ENCODE data around the gene TCERG1L.

The TCERG1L gene

DNA sequence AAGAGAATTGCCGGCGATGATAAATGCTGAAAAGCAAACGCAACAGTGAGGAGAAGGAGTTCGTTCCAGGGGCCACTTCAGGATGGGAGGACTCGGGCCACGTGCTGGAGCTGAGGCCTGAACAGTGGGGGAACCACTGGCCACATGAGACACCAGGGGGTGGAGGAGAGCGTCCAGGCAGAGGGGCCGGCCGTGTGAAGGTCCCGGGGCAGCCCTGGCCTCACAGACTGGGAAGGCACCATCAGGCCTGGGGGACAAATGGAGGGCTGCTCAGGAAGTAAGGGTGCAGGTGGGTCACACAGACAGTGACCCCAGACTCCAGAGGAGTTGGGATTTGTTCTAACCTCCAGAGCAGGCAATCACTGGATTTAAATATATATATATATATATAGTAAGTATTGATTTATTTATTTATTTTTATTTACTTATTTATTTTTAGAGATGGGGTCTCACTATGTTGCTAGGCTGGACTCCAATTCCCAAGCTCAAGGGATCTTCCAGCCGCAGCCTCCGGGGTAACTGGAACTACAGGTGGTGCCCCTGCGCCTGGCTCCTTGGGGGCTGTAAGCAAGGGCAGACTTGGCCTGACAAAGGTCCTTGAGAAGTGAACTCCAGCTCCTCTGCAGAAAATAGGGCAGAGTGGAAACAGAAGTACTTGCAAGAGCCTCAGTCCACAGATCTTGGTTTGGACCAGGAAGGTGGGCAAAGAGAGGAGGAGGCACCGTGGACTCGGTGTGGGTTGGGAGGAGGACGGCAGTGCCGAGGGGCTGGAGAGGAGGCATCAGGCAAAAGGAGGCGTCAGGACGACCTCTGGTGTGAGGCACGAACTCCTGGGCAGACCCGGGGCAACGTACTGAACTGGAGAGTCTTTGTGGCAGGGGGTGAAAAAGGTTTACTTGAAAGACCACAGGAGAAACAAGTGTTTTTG lies 57.3 kb downstream of the TCERG1L start:
- WGBS = 87% methylated on average over 21 of the region's 22 CpGs
- no peak for DNase-seq
- no peak overlapping the region for H2BK5ac ChIP-seq (ENCODE audit: low read depth, low read length, poor library complexity, severe bottlenecking)
- H3K4me2 ChIP-seq (ENCODE audit: low read length, poor library complexity, severe bottlenecking) = no peak overlapping the region
- H3K36me3 ChIP-seq (ENCODE audit: control insufficient read depth in 1 of 2, insufficient read depth in 2 of 2, low read depth in 1 of 2, low read length in 2 of 2) = no peaks in the 10 kb centered on the region
- H3K79me1 ChIP-seq (replicated peaks; ENCODE audit: low read length, poor library complexity, severe bottlenecking) = no peaks in the 10 kb centered on the region
- no peak overlapping the region for H2BK15ac ChIP-seq (ENCODE audit: low read depth, poor library complexity, severe bottlenecking)
- H3K9me3 ChIP-seq (ENCODE audit: control insufficient read depth, low read length) = no peaks in the 10 kb centered on the region
- H3K18ac ChIP-seq (ENCODE audit: low read depth in 1 of 2, low read length in 2 of 2) = no peak overlapping the region
- no peak overlapping the region for H3K23ac ChIP-seq (ENCODE audit: low read length in 2 of 2)
- no peak overlapping the region for H4K8ac ChIP-seq (ENCODE audit: low read length)
- no peak overlapping the region for H2BK120ac ChIP-seq (ENCODE audit: low read depth, low read length)
- no peak overlapping the region for H3K4me3 ChIP-seq (ENCODE audit: insufficient read depth in 1 of 2, low read depth in 1 of 2, low read length in 2 of 2)
- H3K9ac ChIP-seq (ENCODE audit: low read length) = no peak overlapping the region
- H3K14ac ChIP-seq (ENCODE audit: low read length in 2 of 2) = no peak overlapping the region
- peaks cover 0 to 6% of the 10 kb centered on the region in 2 experiments for H3K27me3 ChIP-seq (ENCODE audit: control insufficient read depth in 1 of 2, insufficient read depth in 1 of 2, low read length in 2 of 2)
- H3K4me1 ChIP-seq (ENCODE audit: control insufficient read depth, insufficient read depth, low read depth, low read length) = no peaks in the 10 kb centered on the region
- no peak overlapping the region for H2AK5ac ChIP-seq (ENCODE audit: low read length, severe bottlenecking)
- no peak overlapping the region for H3K4ac ChIP-seq (ENCODE audit: low read depth in 1 of 2, low read length in 2 of 2)
- no peak overlapping the region for H2AFZ ChIP-seq (ENCODE audit: low read depth, low read length)
- no peak overlapping the region for H2BK12ac ChIP-seq (ENCODE audit: low read length in 2 of 2)
- no peak overlapping the region for H3K27ac ChIP-seq (ENCODE audit: low read length, poor library complexity, severe bottlenecking)
- H4K91ac ChIP-seq (ENCODE audit: low read length) = no peak overlapping the region

DNA sequence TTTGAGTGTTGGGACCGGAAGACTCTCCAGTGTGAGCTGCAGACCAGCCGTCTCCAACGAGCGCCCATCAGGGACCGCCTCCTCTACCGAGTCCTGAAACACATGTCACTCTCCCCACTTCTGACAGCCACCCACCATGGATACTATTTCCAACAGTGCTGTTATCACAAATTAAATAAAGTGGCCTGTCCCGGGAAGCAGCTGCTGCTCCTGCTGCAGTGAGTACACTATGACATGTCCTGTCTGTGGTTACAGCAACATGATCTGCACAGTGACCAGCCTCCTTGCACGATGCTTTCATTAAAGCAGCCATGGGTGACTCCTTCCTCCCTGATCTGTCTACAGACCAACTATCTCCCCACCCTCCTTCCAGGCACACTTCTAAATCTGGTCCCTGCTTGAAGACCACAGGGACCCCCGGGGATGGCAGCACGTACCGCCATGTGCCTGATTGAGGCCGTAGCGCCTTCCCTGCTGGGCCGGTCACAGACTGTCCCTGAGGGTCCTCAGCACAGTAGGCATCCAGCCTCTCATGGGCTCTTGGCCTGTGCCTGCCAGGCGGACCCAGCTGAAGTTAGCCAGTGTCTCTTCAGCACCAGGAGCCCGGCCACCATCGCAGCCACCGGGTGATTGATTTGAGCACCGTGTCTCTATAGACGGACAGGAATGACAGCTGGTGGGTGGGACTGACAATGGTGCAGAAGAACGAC lies 58.8 kb downstream of the TCERG1L start:
- no peaks in the 10 kb centered on the region for H3K4me1 ChIP-seq (ENCODE audit: control insufficient read depth, insufficient read depth, low read depth, low read length)
- no peaks in the 10 kb centered on the region for H3K36me3 ChIP-seq (ENCODE audit: control insufficient read depth in 1 of 2, insufficient read depth in 2 of 2, low read depth in 1 of 2, low read length in 2 of 2)
- no peak overlapping the region for H2BK12ac ChIP-seq (ENCODE audit: low read length in 2 of 2)
- no peak overlapping the region for H2BK120ac ChIP-seq (ENCODE audit: low read depth, low read length)
- no peak overlapping the region for H3K27ac ChIP-seq (ENCODE audit: low read length, poor library complexity, severe bottlenecking)
- H3K4ac ChIP-seq (ENCODE audit: low read depth in 1 of 2, low read length in 2 of 2) = no peak overlapping the region
- no peak overlapping the region for H3K18ac ChIP-seq (ENCODE audit: low read depth in 1 of 2, low read length in 2 of 2)
- no peak overlapping the region for H2BK15ac ChIP-seq (ENCODE audit: low read depth, poor library complexity, severe bottlenecking)
- H3K4me3 ChIP-seq (ENCODE audit: insufficient read depth in 1 of 2, low read depth in 1 of 2, low read length in 2 of 2) = no peak overlapping the region
- no peak overlapping the region for H3K23ac ChIP-seq (ENCODE audit: low read length in 2 of 2)
- H2AFZ ChIP-seq (ENCODE audit: low read depth, low read length) = no peak overlapping the region
- no peaks in the 10 kb centered on the region for H3K9me3 ChIP-seq (ENCODE audit: control insufficient read depth, low read length)
- H3K79me1 ChIP-seq (replicated peaks; ENCODE audit: low read length, poor library complexity, severe bottlenecking) = no peaks in the 10 kb centered on the region
- peaks cover 0 to 6% of the 10 kb centered on the region in 2 experiments for H3K27me3 ChIP-seq (ENCODE audit: control insufficient read depth in 1 of 2, insufficient read depth in 1 of 2, low read length in 2 of 2)
- H3K9ac ChIP-seq (ENCODE audit: low read length) = no peak overlapping the region
- no peak overlapping the region for H4K91ac ChIP-seq (ENCODE audit: low read length)
- DNase-seq = no peak
- no peak overlapping the region for H4K8ac ChIP-seq (ENCODE audit: low read length)
- no peak overlapping the region for H2AK5ac ChIP-seq (ENCODE audit: low read length, severe bottlenecking)
- no peak overlapping the region for H3K14ac ChIP-seq (ENCODE audit: low read length in 2 of 2)
- no peak overlapping the region for H3K4me2 ChIP-seq (ENCODE audit: low read length, poor library complexity, severe bottlenecking)
- no peak overlapping the region for H2BK5ac ChIP-seq (ENCODE audit: low read depth, low read length, poor library complexity, severe bottlenecking)
- WGBS = 83% methylated on average over 21 of the region's 21 CpGs

DNA sequence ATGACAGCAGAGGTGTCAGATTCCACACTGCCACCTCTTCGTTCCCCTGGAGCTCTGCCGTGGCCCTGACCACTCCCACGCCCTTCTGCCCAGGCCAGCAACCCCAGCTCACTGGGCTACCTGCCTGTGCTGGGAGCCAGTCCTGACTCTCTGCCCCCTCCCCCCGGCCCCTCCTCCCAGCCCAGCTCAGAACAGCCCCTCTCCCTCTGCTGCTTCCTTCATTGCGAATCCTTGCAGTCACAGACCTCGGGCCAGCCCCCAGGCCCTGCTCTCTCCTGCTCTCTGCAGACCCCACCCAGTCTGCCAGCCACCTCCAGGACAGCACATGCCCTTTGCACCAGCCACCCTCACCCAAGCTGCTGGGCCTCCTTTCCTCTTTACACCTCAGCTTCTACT lies 60.4 kb downstream of the TCERG1L start:
- Histone ChIP-seq H2BK12ac (ENCODE audit: low read length in 2 of 2) (no peak overlapping the region), H3K18ac (ENCODE audit: low read depth in 1 of 2, low read length in 2 of 2) (no peak overlapping the region), H3K4me3 (ENCODE audit: insufficient read depth in 1 of 2, low read depth in 1 of 2, low read length in 2 of 2) (no peak overlapping the region), H2BK15ac (ENCODE audit: low read depth, poor library complexity, severe bottlenecking) (no peak overlapping the region), H2AFZ (ENCODE audit: low read depth, low read length) (no peak overlapping the region), H3K27ac (ENCODE audit: low read length, poor library complexity, severe bottlenecking) (no peak overlapping the region), H3K9ac (ENCODE audit: low read length) (no peak overlapping the region), H3K4me1 (ENCODE audit: control insufficient read depth, insufficient read depth, low read depth, low read length) (no peaks in the 10 kb centered on the region), H3K4me2 (ENCODE audit: low read length, poor library complexity, severe bottlenecking) (no peak overlapping the region), H4K8ac (ENCODE audit: low read length) (no peak overlapping the region), H3K23ac (ENCODE audit: low read length in 2 of 2) (no peak overlapping the region), H3K27me3 (ENCODE audit: control insufficient read depth in 1 of 2, insufficient read depth in 1 of 2, low read length in 2 of 2) (peaks cover 0 to 6% of the 10 kb centered on the region in 2 experiments), H3K79me1 (replicated peaks; ENCODE audit: low read length, poor library complexity, severe bottlenecking) (no peaks in the 10 kb centered on the region), H2AK5ac (ENCODE audit: low read length, severe bottlenecking) (no peak overlapping the region), H3K9me3 (ENCODE audit: control insufficient read depth, low read length) (no peaks in the 10 kb centered on the region), H3K36me3 (ENCODE audit: control insufficient read depth in 1 of 2, insufficient read depth in 2 of 2, low read depth in 1 of 2, low read length in 2 of 2) (peaks cover 0 to under 1% of the 10 kb centered on the region in 2 experiments), H3K4ac (ENCODE audit: low read depth in 1 of 2, low read length in 2 of 2) (no peak overlapping the region), H2BK120ac (ENCODE audit: low read depth, low read length) (no peak overlapping the region), H2BK5ac (ENCODE audit: low read depth, low read length, poor library complexity, severe bottlenecking) (no peak overlapping the region), H3K14ac (ENCODE audit: low read length in 2 of 2) (no peak overlapping the region), H4K91ac (ENCODE audit: low read length) (no peak overlapping the region)
- DNase-seq = no peak
- 17% methylated on average over 6 of the region's 6 CpGs for WGBS

DNA sequence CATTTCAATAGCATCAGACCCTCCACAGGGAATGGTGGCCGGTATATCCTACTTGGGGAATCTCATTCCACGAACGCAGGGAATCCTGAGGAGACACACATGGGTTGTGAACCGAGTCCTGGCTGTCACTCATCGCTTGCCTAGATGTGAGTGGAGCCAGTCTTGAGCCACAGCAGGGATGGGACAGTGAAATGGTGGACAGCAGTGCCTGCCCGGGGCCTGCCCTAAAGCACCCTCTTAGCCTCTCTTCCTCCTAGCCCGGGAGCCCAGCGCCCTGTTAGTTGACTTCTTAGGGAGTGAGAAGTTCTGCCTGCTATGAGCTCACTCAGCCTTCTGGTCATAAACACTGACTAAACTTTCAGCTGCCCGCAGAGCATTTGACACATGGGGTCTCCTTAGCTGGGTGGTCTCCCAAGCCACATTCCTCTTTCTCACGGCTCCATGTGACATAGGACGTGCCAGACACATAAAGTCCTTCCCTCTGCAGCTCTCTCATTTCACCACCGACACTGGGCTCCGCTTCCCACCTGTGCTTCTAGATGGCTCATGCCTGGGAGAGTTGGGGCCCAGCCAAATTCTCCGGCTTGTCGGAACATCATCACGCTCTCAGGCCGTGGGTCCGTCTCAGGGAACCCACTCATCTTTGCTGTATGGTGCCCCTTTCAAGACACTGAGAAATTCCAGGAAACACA lies 60.9 kb downstream of the TCERG1L start:
- Histone ChIP-seq H2AFZ (ENCODE audit: low read depth, low read length) (no peak overlapping the region), H2BK15ac (ENCODE audit: low read depth, poor library complexity, severe bottlenecking) (no peak overlapping the region), H3K79me1 (replicated peaks; ENCODE audit: low read length, poor library complexity, severe bottlenecking) (no peaks in the 10 kb centered on the region), H2BK12ac (ENCODE audit: low read length in 2 of 2) (no peak overlapping the region), H3K4ac (ENCODE audit: low read depth in 1 of 2, low read length in 2 of 2) (no peak overlapping the region), H3K4me3 (ENCODE audit: insufficient read depth in 1 of 2, low read depth in 1 of 2, low read length in 2 of 2) (no peak overlapping the region), H3K14ac (ENCODE audit: low read length in 2 of 2) (no peak overlapping the region), H2BK120ac (ENCODE audit: low read depth, low read length) (no peak overlapping the region), H3K36me3 (ENCODE audit: control insufficient read depth in 1 of 2, insufficient read depth in 2 of 2, low read depth in 1 of 2, low read length in 2 of 2) (peaks cover 0 to 3% of the 10 kb centered on the region in 2 experiments), H3K4me1 (ENCODE audit: control insufficient read depth, insufficient read depth, low read depth, low read length) (no peaks in the 10 kb centered on the region), H3K18ac (ENCODE audit: low read depth in 1 of 2, low read length in 2 of 2) (no peak overlapping the region), H4K8ac (ENCODE audit: low read length) (no peak overlapping the region), H2AK5ac (ENCODE audit: low read length, severe bottlenecking) (no peak overlapping the region), H3K9me3 (ENCODE audit: control insufficient read depth, low read length) (no peaks in the 10 kb centered on the region), H3K23ac (ENCODE audit: low read length in 2 of 2) (no peak overlapping the region), H4K91ac (ENCODE audit: low read length) (no peak overlapping the region), H3K4me2 (ENCODE audit: low read length, poor library complexity, severe bottlenecking) (no peak overlapping the region), H3K9ac (ENCODE audit: low read length) (no peak overlapping the region), H2BK5ac (ENCODE audit: low read depth, low read length, poor library complexity, severe bottlenecking) (no peak overlapping the region), H3K27me3 (ENCODE audit: control insufficient read depth in 1 of 2, insufficient read depth in 1 of 2, low read length in 2 of 2) (peaks cover 0 to 6% of the 10 kb centered on the region in 2 experiments), H3K27ac (ENCODE audit: low read length, poor library complexity, severe bottlenecking) (no peak overlapping the region)
- DNase-seq = no peak
- 45% methylated on average over 17 of the region's 18 CpGs for WGBS

All from mesenchymal stem cell (in vitro differentiated cells and primary cell).